ENCODE results near the gene GSTCD.

Gene GSTCD

GRCh38 chr4:105780176-105780575 is 71.6 kb downstream of the GSTCD start:
- TF ChIP-seq ZNF8 (CRISPR knock-in tag; IDR thresholded peaks at IDR 0.05): no peak
- TF ChIP-seq ZNF565 (CRISPR knock-in tag; conservative IDR thresholded peaks at IDR 0.05; ENCODE audit: low read depth): no peak
- TF ChIP-seq, protein P1, sequence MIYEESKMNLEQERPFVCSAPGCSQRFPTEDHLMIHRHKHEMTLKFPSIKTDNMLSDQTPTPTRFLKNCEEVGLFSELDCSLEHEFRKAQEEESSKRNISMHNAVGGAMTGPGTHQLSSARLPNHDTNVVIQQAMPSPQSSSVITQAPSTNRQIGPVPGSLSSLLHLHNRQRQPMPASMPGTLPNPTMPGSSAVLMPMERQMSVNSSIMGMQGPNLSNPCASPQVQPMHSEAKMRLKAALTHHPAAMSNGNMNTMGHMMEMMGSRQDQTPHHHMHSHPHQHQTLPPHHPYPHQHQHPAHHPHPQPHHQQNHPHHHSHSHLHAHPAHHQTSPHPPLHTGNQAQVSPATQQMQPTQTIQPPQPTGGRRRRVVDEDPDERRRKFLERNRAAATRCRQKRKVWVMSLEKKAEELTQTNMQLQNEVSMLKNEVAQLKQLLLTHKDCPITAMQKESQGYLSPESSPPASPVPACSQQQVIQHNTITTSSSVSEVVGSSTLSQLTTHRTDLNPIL (CRISPR knock-in tag; IDR thresholded peaks at IDR 0.05; ENCODE audit: low read depth): no peak
- TF ChIP-seq SNAI2 (CRISPR knock-in tag; IDR thresholded peaks at IDR 0.05): no peak
- no peak for ATAC-seq

DNA sequence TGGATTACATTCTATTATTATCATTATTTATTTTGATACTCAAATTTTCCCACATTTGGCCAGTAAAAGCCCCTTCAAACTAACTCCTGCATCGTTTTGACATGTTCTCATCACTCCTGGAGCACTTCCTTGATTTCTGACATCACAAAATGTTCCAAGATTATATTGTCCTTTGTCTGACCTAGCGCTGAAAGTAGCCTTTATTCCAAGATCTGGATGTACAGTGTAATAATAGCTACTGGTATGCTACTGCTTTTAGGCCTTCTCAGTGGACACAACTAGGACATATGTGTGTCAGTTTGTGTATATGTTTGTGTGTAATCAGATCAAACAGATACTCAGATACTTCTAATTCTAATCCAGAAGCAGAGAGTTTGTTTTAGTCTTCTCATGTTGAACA is 76.2 kb downstream of the GSTCD start:
- no peak for TF ChIP-seq TOX (CRISPR knock-in tag; IDR thresholded peaks at IDR 0.05; ENCODE audit: borderline replicate concordance)
- no peak for TF ChIP-seq ESRRG (CRISPR knock-in tag; IDR thresholded peaks at IDR 0.05)
- TF ChIP-seq, protein P1 (CRISPR knock-in tag; IDR thresholded peaks at IDR 0.05; ENCODE audit: low read depth): no peak
- no peak for TF ChIP-seq ISL1 (CRISPR knock-in tag; IDR thresholded peaks at IDR 0.05)
- TF ChIP-seq ZFP30 (CRISPR knock-in tag; IDR thresholded peaks at IDR 0.05): no peak
- TF ChIP-seq OSR1 (CRISPR knock-in tag; IDR thresholded peaks at IDR 0.05): no peak
- no peak for TF ChIP-seq RARB (CRISPR knock-in tag; IDR thresholded peaks at IDR 0.05)
- no peak for TF ChIP-seq TCF4 (CRISPR knock-in tag; IDR thresholded peaks at IDR 0.05; ENCODE audit: borderline replicate concordance)
- TF ChIP-seq ZC3H10 (CRISPR knock-in tag; IDR thresholded peaks at IDR 0.05): no peak
- TF ChIP-seq CSRNP3 (CRISPR knock-in tag; IDR thresholded peaks at IDR 0.05): no peak
- TF ChIP-seq ARNTL (CRISPR knock-in tag; IDR thresholded peaks at IDR 0.05; ENCODE audit: borderline replicate concordance, low read depth): no peak
- TF ChIP-seq ZNF70 (CRISPR knock-in tag; IDR thresholded peaks at IDR 0.05): no peak
- no peak for TF ChIP-seq ZFP3 (CRISPR knock-in tag; IDR thresholded peaks at IDR 0.05)
- ATAC-seq: no peak

DNA sequence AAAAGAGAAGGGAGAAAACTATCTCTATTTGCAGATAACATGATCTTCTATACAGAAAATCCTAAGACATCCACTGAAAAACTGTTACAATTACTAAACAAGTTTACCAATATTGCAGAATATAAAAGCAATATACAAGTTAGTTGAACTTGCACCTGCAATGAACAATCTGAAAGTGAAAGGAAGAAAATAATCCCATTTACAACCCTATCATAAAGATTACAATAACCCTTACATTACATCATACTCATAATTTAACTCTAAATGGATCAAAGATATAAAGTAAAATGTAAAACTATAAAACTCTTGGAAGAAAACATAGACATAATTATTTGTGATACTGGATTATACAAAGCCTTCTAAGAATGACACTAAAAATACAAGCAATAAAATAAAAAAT is 77.2 kb downstream of the GSTCD start:
- no peak for ATAC-seq
- TF ChIP-seq, protein P2, sequence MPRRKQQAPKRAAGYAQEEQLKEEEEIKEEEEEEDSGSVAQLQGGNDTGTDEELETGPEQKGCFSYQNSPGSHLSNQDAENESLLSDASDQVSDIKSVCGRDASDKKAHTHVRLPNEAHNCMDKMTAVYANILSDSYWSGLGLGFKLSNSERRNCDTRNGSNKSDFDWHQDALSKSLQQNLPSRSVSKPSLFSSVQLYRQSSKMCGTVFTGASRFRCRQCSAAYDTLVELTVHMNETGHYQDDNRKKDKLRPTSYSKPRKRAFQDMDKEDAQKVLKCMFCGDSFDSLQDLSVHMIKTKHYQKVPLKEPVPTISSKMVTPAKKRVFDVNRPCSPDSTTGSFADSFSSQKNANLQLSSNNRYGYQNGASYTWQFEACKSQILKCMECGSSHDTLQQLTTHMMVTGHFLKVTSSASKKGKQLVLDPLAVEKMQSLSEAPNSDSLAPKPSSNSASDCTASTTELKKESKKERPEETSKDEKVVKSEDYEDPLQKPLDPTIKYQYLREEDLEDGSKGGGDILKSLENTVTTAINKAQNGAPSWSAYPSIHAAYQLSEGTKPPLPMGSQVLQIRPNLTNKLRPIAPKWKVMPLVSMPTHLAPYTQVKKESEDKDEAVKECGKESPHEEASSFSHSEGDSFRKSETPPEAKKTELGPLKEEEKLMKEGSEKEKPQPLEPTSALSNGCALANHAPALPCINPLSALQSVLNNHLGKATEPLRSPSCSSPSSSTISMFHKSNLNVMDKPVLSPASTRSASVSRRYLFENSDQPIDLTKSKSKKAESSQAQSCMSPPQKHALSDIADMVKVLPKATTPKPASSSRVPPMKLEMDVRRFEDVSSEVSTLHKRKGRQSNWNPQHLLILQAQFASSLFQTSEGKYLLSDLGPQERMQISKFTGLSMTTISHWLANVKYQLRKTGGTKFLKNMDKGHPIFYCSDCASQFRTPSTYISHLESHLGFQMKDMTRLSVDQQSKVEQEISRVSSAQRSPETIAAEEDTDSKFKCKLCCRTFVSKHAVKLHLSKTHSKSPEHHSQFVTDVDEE (CRISPR knock-in tag; IDR thresholded peaks at IDR 0.05): no peak
- TF ChIP-seq ZNF70 (CRISPR knock-in tag; IDR thresholded peaks at IDR 0.05): no peak
- no peak for TF ChIP-seq RARB (CRISPR knock-in tag; IDR thresholded peaks at IDR 0.05)
- no peak for TF ChIP-seq BACH2 (CRISPR knock-in tag; IDR thresholded peaks at IDR 0.05; ENCODE audit: borderline replicate concordance)
- TF ChIP-seq, protein P1 (CRISPR knock-in tag; IDR thresholded peaks at IDR 0.05; ENCODE audit: low read depth): no peak
- TF ChIP-seq ISL1 (CRISPR knock-in tag; IDR thresholded peaks at IDR 0.05): no peak
- TF ChIP-seq ZNF565 (CRISPR knock-in tag; conservative IDR thresholded peaks at IDR 0.05; ENCODE audit: low read depth): no peak
- TF ChIP-seq TCF4 (CRISPR knock-in tag; IDR thresholded peaks at IDR 0.05; ENCODE audit: borderline replicate concordance): no peak
- no peak for TF ChIP-seq GLIS3 (CRISPR knock-in tag; IDR thresholded peaks at IDR 0.05)
- TF ChIP-seq OSR1 (CRISPR knock-in tag; IDR thresholded peaks at IDR 0.05): no peak
- TF ChIP-seq ZFP3 (CRISPR knock-in tag; IDR thresholded peaks at IDR 0.05): no peak
- no peak for TF ChIP-seq TOX (CRISPR knock-in tag; IDR thresholded peaks at IDR 0.05; ENCODE audit: borderline replicate concordance)
- TF ChIP-seq ARNTL (CRISPR knock-in tag; IDR thresholded peaks at IDR 0.05; ENCODE audit: borderline replicate concordance, low read depth): no peak

GRCh38 chr4:105786748-105787147 is 78.2 kb downstream of the GSTCD start:
- ATAC-seq: no peak
- TF ChIP-seq CSRNP3 (CRISPR knock-in tag; IDR thresholded peaks at IDR 0.05) (no peak), ZNF565 (CRISPR knock-in tag; conservative IDR thresholded peaks at IDR 0.05; ENCODE audit: low read depth) (no peak), CSDC2 (CRISPR knock-in tag; IDR thresholded peaks at IDR 0.05) (no peak), TCF4 (CRISPR knock-in tag; IDR thresholded peaks at IDR 0.05; ENCODE audit: borderline replicate concordance) (no peak), PPARA (CRISPR knock-in tag; IDR thresholded peaks at IDR 0.05; ENCODE audit: borderline replicate concordance) (no peak), TOX (CRISPR knock-in tag; IDR thresholded peaks at IDR 0.05; ENCODE audit: borderline replicate concordance) (no peak), ZFP30 (CRISPR knock-in tag; IDR thresholded peaks at IDR 0.05) (no peak), SNAI2 (CRISPR knock-in tag; IDR thresholded peaks at IDR 0.05) (no peak)
- TF ChIP-seq, protein P3, sequence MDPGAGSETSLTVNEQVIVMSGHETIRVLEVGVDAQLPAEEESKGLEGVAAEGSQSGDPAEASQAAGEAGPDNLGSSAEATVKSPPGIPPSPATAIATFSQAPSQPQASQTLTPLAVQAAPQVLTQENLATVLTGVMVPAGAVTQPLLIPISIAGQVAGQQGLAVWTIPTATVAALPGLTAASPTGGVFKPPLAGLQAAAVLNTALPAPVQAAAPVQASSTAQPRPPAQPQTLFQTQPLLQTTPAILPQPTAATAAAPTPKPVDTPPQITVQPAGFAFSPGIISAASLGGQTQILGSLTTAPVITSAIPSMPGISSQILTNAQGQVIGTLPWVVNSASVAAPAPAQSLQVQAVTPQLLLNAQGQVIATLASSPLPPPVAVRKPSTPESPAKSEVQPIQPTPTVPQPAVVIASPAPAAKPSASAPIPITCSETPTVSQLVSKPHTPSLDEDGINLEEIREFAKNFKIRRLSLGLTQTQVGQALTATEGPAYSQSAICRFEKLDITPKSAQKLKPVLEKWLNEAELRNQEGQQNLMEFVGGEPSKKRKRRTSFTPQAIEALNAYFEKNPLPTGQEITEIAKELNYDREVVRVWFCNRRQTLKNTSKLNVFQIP (CRISPR knock-in tag; IDR thresholded peaks at IDR 0.05; ENCODE audit: borderline replicate concordance, low read depth): no peak

Measured in SK-N-SH treated with all-trans-retinoic acid at 6 μM for 48 hours (cell line).